ENCODE data around the gene TAF9. TPM values are rescaled to one million over a fixed set of nuclear protein-coding genes. Genes with fewer than 3 reads are reported as not detected.

The TAF9 gene
- total and polyA plus RNA-seq, 8 donors = 1.2 to 77.9 (median 36.2) TPM

GRCh38 chr5:69416180-69416579 lies 46.9 kb upstream of the TAF9 start:
- TF ChIP-seq POLR2A (IDR thresholded peaks at IDR 0.05) (no peak), EP300 (IDR thresholded peaks at IDR 0.05) (no peak), CTCF (IDR thresholded peaks at IDR 0.05) (no peak), POLR2AphosphoS5 (IDR thresholded peaks at IDR 0.05) (no peak)
- Histone ChIP-seq H3K4me3 (peak overlapping the region; percentile 51 to 70 (median 64)), H3K27me3 (no peaks in the 10 kb centered on the region), H3K4me1 (peaks cover 0 to 8% (median 4%) of the 10 kb centered on the region in 4 donors), H3K27ac (peak overlapping the region; percentile 50 to 96 (median 88)), H3K36me3 (peaks cover 0 to 48% (median 36%) of the 10 kb centered on the region in 4 donors), H3K9me3 (no peaks in the 10 kb centered on the region)
- intact Hi-C loops (cut with DNase I; ENCODE audit: low total_unique reads) = no loop called here
- peak in 1 of 2 donors; percentile 36 for DNase-seq
- WGBS, 5 donors = 30 to 57% (median 44%) methylated on average over 6 of the region's 6 CpGs

- peak overlapping the region; percentile 85 to 96 (median 91) for H3K27ac ChIP-seq
- peaks cover 0 to 54% (median 42%) of the 10 kb centered on the region in 4 donors for H3K36me3 ChIP-seq
- H3K4me1 ChIP-seq = peaks cover 0 to 8% (median 4%) of the 10 kb centered on the region in 4 donors
- 20 to 32% (median 26%) methylated on average over 15 to 18 of the region's 18 CpGs for WGBS, 5 donors
- TF ChIP-seq EP300 (IDR thresholded peaks at IDR 0.05) (no peak), POLR2AphosphoS5 (IDR thresholded peaks at IDR 0.05) (no peak), POLR2A (IDR thresholded peaks at IDR 0.05) (no peak), CTCF (IDR thresholded peaks at IDR 0.05) (no peak)
- H3K4me3 ChIP-seq = peak overlapping the region; percentile 51 to 70 (median 64)
- H3K27me3 ChIP-seq = no peaks in the 10 kb centered on the region
- H3K9me3 ChIP-seq = no peaks in the 10 kb centered on the region
- peak; percentile 31 to 66 for DNase-seq
- intact Hi-C loops (cut with DNase I; ENCODE audit: low total_unique reads) = no loop called here
Measured at GRCh38 chr5:69415584-69415958, 46.3 kb upstream of the TAF9 start.

DNA sequence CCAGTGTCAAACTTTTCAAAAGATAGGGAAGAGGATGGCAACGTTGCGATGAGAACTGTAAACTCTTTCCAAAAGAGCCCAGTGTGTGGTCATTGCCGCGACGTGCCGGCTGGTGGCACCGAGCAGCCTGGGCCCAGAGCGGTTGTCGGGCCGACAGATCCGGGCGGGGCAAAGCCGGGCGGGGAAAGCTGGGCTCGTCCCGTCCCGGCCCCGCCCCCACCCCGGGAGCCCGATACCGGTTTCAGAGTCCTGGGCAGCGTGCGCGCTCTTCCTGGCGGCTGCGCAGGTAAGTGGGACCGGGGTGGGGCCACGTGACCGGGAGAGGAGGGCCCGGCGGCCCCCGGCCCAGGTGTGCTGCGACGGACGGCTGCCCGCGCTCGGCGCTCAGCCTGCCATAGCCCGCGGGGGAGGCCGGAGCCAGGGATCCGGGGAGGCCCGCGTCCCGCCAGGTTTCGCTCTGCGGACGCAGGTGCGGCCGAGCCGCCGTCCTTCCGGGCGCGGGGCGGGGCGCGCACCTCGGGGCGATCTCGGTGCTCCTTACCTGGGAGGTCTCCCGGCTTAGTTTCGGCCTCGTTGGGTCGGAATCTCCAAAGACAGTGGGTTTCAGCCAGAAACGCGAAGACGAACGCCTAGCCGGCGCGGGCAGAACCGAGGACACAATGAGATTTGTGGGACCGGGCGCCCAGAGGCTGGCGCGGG lies 45.7 kb upstream of the TAF9 start, which contains the start of gene MARVELD2:
TSS of gene MARVELD2 (plus strand) at position 232 of the 699 bp plus-strand sequence. CDS start 4,270 bp downstream, outside the sequence.
- Histone ChIP-seq H3K4me1 (peaks cover 0 to 8% (median 3%) of the 10 kb centered on the region in 4 donors), H3K27ac (peak within 1 kb of the TSS; percentile 85 to 96 (median 91)), H3K36me3 (peaks cover 0 to 56% (median 44%) of the 10 kb centered on the region in 4 donors), H3K27me3 (no peaks in the 10 kb centered on the region), H3K4me3 (peak within 1 kb of the TSS; percentile 51 to 70 (median 64)), H3K9me3 (no peaks in the 10 kb centered on the region)
- TF ChIP-seq CTCF (IDR thresholded peaks at IDR 0.05) (peak in 5 of 7 experiments; percentile 26 to 71 (median 32)), POLR2A (IDR thresholded peaks at IDR 0.05) (no peak), POLR2AphosphoS5 (IDR thresholded peaks at IDR 0.05) (peak in 2 of 3 donors; percentile 82 to 84), EP300 (IDR thresholded peaks at IDR 0.05) (no peak)
- peak; percentile 96 to 97 for DNase-seq
- WGBS, 5 donors = 5 to 26% (median 10%) methylated on average over 48 to 78 of the region's 78 CpGs
- intact Hi-C loops (cut with DNase I; ENCODE audit: low total_unique reads) = no loop called here

- Histone ChIP-seq H3K9me3 (no peaks in the 10 kb centered on the region), H3K27me3 (no peaks in the 10 kb centered on the region), H3K4me3 (no peak overlapping the region), H3K27ac (no peak overlapping the region), H3K4me1 (no peaks in the 10 kb centered on the region), H3K36me3 (peaks cover 14 to 93% (median 89%) of the 10 kb centered on the region in 4 donors)
- intact Hi-C loops (cut with DNase I; ENCODE audit: low total_unique reads) = no loop called here
- WGBS, 5 donors = 83 to 89% (median 88%) methylated on average over 15 of the region's 15 CpGs
- TF ChIP-seq POLR2AphosphoS5 (IDR thresholded peaks at IDR 0.05) (no peak), EP300 (IDR thresholded peaks at IDR 0.05) (no peak), POLR2A (IDR thresholded peaks at IDR 0.05) (no peak), CTCF (IDR thresholded peaks at IDR 0.05) (no peak)
- DNase-seq = no peak
Measured at GRCh38 chr5:69404659-69405330, 35.5 kb upstream of the TAF9 start.

All from stomach (tissue), 9 donors.